Right kidney (tissue), 1 donor: Measurements from ENCODE around the gene ATP5PD.
"Not testable (repeated sequence)": the region's sequence is repeated elsewhere in the genome, so short reads cannot be mapped to it uniquely, and the experiment has no call there.

Source experiments
- DNase-seq: peaks from one replicate; pipeline ENCODE4 v3.0.0-alpha.2; 2016

Gene ATP5PD

DNA sequence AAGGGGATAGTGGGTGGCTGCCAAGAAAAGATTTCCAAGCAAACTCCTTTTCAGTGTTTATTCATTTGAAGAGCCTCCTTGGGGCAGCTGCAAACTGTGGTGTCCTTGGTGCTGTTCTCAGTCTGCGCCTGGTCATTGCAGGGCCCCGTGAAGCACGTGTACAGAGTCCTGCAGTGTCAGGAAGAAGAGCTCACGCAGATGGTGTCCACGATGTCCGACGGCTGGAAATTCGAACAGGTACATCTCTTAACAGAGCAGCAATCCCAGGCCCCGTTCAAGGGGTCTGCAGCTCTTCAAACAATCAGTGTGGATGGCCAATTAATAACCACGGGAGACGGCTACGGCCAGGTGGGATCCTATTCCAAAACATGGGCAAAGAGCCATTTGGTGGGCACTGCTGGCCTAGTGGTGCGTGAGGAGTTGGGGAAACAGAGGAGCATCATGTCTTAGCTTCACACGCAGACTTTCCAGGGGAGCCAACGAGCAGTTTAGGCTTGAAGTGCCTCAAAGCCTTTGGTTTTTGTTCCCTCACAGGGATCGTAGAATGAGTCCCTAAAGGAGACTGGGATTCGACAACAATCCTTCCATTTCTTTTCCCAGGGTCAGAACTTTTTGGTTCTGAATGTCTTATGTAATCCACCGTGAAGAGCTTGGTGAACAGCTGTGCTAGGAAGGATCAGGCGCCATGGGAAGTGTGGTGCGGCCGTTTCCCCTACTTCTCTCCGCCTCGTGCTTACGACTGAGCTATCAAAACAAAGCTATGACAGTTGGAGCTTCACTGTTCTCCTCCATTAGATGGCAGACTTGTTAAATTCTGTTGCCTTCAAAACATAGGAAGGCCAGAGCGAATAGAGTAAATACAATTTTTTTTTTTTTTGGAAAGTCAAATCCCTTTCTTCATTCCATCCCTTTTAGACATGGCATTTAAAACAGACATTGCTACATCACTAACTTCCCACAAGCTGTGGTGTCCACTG lies 12.9 kb upstream of the ATP5PD start:
- no peak for DNase-seq

DNA sequence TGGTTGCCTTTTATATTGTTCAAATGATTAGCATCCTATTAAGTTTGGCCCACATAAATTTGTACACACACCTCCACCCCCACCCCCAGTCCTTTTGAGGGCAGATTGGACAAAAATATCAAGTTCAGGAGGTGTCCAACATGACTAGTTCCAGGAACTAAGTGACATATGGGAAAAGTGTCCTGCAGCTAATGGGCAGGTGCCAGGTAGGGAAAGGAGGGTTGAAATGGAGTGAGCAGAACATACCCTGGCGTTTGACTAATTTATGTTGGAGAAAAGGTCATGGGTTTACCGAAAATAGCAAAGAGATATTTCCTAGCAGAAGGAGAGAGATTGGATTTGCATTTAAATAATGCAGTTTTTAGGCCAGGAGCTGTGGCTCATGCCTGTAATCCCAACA lies 5.2 kb upstream of the ATP5PD start:
- no peak for DNase-seq

DNA sequence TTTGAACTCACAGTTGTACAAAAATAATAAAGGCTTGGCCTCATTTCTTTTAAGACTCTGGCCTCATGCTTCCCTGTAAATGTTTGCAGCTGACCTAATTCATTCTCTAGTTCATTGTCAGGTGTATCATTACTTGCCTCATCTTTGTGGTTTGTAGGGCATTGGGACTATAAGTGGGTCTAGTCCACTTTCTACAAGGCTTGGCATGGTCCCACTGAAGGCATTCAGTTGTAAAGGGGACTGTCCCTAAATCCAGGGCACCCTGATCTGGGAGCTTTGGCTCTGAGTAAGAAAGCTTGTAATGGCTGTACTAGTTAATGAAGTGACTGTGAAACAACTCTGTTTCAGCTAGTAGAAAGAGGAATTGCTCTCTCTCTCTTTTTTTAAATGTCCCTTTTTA lies 2.9 kb upstream of the ATP5PD start:
- DNase-seq, result no peak

DNA sequence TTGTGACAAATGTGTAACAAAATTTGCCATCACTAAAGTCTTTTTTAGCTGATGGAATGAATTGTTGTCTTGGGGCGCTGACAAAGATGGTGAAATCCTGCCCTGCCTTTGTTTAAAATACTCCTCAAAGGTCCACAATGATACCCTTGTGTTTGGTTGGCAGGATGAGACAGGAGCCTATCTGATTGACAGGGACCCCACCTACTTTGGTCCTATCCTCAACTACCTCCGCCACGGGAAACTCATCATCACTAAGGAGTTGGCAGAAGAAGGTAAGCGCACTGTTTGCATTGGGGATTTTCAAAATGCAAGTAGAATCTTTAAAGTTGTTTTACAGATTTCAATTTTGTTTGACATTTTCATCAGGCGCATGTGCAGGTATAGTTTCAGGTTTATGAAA lies 2.3 kb upstream of the ATP5PD start:
- no peak for DNase-seq

DNA sequence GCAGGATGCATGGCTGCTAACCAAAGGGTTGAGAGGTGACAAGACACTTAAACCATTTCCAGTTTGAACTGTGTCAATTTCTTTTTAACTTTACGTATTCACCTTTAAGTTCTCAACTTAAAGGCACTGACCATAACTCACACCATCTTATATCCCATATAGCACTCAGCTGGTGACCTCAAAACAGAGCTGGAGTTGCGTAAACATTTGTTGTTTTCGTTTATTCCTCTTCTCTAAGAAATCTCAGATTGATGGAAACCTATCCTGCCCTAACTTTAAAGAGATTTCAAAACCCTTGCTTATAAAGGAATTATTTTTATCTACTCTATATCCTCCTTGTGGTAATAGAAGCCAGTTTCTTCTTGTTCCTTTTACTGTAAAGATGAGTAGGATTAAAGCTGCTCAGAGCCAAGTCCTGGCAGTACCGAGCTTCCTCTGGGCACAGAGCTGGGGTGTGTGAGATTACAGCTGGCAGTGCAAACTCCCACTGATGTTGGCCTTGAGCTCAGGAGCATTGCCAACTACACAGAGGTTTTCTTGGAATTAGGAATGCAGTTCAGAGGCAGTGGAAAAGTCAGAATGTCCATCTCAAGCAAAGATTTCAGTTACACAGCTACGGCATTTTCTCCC lies 1.6 kb upstream of the ATP5PD start:
- DNase-seq, result no peak

DNA sequence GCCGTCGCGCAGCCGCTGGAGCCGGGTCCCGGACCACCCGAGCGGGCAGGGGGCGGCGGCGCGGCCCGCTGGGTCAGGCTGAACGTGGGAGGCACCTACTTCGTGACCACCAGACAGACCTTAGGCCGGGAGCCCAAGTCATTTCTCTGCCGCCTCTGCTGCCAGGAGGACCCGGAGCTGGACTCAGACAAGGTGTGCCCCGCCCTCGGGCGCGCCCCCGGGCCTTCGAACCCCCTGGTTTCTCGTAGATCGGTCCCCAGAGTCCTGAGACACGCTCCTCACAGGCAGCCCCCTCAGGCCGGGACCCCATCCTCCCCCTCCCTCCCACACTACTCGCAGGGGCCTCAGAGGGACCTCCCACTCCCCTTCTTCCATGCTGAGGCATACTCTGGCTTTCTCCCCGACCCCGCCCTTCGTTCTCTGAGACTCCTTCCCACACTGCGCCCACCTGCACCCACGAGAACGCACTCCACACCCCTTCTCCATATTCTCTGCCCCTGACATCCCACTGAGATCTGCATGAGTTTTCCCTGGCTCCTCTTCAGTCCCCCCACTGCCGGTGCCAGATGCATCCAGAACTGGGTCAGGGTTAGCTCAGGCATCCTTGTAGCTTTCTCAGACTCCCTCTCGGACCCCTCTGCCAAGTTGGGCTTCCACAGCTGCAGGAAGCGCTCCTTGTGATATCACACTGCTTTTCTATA lies 779 bp upstream of the ATP5PD start:
- DNase-seq, result peak; percentile 55

DNA sequence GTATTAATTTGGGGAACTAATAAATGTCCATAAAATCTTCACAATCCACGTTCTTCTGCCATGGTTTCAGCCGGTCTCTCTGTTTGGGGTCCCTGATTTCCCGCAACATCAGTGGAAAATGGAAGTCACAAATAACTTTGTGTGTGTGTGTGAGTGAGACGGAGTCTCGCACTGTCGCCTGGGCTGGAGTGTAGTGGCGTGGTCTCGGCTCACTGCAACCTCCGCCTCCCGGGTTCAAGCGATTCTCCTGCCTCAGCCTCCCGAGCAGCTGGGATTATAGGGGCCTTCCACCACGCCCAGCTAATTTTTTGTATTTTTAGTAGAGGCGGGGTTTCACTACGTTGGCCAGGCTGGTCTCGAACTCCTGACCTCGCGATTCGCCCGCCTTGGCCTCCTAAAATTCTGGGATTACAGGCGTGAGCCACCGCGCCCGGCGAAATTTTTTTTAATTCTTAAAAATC lies 793 bp downstream of the ATP5PD start:
- not testable (repeated sequence) for DNase-seq

DNA sequence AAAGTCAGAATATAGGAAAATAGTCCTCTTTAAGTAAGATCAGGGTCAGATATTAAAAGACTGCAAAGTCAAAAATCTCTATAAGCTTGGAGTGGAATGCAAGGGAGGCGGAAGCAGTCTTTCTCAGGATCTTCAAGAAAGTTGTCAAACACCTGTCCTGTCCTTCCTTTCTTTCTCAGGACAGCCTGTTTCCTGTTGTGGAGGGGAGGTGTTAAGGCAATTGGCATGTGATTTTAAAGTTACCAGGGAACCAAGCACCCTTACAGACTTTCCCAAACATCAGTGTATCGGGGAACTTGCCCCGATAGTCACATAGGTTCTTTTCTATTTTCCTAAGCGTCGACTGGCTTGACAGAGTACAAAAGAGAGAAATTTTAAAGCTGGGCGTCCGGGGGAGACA lies 2.1 kb downstream of the ATP5PD start:
- DNase-seq, result no peak

DNA sequence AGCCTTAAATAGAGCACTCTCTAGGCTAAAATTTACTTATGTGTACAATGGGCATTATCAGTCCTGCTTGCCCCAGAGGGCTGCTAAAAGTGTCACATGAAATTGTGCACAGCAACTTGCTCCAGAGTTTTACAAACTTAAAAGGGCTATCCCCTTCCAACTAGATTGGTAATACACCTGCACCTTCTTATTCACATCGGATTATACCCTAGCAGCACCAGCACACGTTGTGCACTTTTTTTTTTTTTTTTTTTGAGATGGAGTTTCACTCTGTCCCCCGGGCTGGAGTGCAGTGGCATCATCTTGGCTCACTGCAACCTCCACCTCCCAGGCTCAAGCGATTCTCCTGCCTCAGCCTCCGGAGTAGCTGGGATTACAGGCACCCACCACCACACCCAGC lies 3.0 kb downstream of the ATP5PD start:
- DNase-seq, result not testable (repeated sequence)

DNA sequence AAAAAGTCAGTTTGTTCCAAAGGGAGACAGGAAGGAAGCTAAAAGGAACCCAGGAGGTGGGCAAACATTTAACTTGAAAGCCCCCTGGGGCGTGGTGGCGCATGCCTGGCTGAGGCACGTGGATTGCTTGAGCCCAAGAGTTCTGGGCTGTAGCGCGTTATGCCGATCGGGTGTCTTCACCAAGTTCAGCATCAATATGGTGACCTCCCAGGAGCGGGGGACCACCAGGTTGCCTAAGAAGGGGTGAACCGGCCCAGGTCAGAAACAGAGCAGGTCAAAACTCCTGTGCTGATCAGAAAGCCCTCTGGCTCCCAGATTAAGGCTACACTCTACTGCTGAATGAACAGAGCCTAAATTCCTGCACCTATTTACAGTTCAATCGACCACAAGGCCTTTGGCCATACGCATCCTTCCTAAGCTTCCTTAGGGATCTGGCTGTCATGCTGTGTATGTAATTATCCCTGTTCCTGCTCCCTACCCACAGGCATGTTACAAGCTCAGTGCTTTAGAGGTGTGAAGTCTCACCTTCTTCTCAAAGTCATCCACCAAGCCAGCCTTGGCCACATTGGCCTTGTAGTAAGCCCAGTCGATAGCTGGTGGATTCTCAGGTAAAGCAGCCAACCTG lies 5.0 kb downstream of the ATP5PD start:
- DNase-seq, result no peak

DNA sequence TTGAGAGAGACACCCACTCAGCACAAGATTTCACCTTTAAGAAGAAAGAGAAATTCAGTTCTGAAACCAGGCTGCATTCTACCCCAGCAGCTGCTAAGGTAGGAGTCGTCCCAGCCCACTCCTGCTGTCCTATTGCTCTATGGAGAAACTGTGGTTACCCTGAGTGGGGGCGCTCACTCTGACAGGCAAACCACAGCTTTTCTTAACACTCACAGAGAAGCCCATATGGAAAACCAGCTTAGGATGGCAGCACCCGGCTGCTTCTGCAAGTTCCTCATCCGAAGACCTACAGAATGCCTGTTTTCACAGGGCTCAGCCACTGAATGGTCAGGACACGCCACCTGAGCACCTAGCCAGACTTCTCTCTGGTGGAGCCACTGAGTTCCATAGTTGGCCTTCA lies 7.5 kb downstream of the ATP5PD start:
- no peak for DNase-seq

DNA sequence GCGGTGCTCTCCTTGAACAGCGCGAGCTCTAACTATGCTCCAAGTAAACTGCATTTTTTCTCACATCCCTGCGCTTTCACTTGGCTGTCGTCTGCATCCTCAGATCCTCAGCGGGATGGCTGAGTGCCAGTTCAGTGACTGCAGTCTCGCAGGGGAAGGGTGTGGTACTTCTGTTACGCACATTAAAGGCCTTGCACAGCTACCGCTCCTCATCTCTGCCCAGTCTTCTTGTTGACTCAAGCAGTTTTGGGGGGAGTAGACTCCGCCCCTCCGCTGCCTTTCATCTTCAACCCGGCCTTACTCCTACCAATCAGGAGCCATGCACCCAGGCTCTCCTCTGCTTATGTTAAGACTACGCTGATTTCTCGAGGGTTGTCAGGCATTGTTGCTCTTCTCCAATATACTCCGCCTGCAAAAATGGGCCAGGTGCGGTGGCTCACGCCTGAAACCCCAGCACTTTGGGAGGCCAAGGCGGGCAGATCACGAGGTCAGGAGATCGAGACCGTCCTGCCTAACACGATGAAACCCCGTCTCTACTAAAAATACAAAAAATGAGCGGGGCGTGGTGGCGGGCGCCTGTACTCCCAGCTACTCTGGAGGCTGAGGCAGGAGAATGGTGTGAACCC lies 10.0 kb downstream of the ATP5PD start:
- no peak for DNase-seq

DNA sequence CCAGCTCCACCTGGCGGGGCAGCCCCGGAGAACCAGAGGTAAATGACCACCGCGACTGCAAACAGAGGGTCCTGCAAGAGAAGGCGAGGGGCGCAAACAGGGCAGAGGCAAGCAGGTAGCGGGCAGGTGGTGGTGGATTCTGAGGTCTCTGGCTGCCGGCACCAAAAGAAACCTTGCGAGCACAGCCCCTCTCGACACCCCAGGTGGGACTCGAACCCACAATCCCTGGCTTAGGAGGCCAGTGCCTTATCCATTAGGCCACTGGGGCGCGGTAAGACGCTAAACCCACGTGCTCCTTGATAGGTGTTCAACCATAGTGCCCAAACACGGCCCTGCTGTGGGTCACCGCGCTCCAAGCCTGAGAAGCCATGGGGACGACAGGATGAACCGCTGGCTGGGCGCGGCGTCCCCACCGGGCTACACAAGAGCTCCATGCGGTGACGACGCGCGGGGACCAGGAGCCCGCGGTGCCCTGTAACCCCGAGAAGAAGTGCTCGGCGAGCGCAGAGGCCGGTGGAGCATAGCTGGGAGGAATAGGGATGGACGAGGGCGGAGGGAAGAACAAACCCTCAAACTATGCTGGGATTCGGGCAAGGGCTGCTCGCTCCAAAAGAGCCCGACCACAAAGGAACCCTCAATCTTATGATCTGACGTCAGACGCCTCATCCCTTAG lies 12.4 kb downstream of the ATP5PD start:
- peak; percentile 92 for DNase-seq

DNA sequence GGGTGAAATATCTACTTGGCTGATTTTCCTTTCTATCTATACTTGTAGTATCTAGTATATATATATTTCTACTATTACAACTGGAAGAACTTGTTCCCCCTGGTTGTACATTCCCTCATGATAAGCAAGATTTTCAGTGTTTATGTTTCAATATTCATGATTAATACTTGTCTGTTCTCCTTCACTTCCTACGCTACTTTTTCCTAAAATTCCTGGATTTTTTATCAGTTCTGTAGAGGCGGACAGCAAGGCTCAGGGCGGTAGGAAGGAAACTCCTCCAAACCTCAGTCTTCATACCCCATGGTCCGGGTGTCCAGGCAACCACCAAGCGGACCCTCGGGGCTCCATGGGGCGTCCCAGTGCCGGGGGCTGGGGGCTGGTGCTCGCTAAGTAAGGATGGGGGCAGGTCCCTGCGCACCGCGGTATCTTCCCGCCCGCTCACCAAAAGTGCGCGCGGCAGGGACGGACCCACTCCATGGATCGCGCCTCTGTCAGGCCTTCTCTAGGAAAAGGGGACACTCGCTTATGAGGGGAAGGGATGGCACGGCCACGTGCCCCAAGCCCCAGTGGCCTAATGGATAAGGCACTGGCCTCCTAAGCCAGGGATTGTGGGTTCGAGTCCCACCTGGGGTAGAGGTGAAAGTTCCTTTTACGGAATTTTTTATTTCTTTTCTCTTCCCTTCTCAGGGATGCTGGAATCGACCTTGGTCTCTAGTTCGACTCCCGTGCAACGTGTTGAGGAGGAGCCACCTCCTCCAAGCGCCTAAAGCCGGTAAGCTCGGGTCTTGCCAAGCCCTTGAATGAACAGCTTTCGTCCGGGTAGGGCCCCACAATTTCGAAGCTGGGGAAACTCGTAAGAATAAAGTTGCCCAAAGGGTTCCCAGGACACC lies 13.2 kb downstream of the ATP5PD start:
- peak; percentile 91 for DNase-seq

DNA sequence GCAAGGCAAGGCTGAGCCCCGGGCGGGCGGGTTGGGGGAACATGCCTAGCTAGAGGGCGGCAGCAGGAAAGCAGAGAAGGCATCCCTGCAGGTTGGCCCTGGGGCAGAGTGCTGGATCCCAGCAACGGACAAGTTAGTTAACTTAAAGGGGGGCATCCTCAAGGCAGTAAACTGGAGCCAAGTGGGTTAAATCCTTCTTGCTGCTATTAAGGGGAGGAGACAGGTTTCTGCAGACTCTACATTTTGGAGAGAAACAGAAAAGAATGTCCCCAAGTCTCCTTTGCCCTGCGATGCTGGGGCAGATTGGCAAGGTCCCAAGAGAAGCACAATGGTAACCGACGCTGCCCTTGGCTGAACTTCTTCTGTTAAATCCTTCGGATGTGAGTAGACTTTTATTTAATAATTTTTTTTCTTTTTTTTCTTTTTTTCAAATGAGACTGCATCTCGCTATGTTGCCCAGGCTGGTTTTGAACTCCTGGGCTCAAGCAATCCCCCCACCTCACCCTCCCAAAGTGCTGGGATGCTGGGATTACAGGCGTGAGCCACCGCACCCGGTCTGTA lies 14.0 kb downstream of the ATP5PD start:
- peak; percentile 42 for DNase-seq

DNA sequence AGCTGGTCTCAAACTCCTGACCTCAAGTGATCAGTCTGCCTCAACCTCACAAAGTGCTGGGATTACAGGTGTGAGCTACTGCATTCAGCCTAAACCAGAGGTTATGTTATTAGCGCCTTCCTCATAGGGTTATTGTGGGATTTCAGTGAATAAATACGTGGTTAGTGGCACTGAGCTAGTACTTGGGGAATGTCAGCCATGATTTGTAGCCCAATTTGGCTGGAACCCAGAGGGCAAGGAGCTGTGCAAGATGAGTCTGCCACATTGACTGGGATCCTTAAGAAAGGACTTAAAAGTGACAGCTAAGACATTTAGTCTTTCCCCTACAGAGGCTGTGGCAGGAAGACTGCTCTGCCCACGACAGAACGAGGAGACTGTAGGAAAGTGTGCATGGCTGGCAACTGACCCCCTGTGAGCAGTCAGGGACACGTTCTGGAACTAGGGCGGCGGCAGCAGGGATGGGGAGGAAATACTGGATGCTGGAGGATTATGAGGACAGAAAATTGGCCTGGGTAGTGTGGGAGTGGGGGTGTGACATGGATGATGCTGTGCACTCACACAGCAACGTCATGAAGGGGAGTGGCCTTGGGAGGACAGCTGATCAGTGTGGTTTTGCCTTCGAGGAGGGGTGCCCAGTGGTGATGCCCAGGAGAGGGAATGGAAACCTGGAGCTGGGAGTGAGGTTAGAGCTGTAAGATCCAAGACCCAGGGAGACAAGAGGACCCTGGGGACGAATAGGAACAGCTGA lies 14.6 kb downstream of the ATP5PD start:
- DNase-seq, result peak; percentile 37

DNA sequence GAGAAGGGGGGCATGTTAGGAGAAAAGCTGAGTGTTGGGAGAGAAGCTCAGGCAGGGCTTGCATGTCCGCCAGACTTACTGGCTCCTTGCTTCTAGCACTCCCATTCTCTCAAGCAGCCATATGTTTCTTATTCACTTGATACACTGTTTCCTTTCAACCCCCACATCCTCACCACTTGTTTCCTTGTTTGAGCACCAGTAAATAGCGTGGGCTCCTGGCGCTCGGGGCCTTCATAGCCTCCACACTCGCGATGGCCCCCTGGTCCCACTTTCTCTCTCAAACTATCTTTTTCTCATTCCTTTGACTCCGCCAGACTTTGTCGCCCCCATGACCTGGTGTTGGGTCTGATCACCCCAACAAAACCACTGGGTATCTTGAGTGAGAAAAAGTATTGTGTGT lies 16.6 kb downstream of the ATP5PD start:
- DNase-seq, result no peak

DNA sequence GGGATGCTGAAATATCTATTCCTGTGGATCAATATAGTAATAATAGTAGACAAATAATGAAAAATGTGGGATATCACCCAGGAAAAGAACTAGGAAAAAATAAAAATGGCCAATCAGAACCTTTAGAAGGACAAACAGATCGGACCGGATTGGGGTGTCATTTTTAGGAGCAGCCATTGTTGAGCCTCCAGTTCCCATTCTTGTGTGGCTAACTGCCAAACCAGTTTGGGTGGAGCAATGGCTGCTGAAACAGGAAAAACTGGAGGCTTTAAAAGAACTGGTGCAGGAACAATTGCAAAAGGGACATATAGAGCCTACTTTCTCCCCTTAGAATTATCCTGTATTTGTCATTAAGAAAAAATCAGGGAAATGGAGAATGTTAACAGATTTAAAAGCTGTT lies 20.1 kb downstream of the ATP5PD start:
- not testable (repeated sequence) for DNase-seq

DNA sequence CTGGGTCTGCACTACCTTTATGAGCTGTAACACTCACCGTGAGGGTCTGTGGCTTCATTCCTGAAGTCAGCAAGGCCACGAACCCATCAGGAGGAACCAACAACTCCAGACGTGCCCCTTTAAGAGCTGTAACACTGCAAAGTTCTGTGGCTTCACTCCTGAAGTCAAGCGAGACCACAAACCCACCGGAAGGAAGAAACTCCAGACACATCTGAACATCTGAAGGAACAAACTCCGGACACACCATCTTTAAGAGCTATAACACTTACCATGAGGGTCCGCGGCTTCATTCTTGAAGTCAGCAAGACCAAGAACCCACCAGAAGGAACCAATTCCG lies 21.4 kb downstream of the ATP5PD start:
- not testable (repeated sequence) for DNase-seq
